Measurements from ENCODE around the gene LDLRAD3. TPM values are rescaled to one million over a fixed set of nuclear protein-coding genes. Genes with fewer than 3 reads are reported as not detected.

Gene LDLRAD3
- total and polyA plus RNA-seq, 8 donors = 2.5 to 6.8 (median 5.6) TPM

- 90 to 92% methylated on average over 8 of the region's 8 CpGs for WGBS, 2 donors
- no peaks in the 10 kb centered on the region for H3K36me3 ChIP-seq
- TF ChIP-seq CTCF (IDR thresholded peaks at IDR 0.05) = no peak
- no peaks in the 10 kb centered on the region for H3K4me1 ChIP-seq
- FAIRE-seq (no peak), DNase-seq (no peak), ATAC-seq (no peak)
- no peak overlapping the region for H3K27ac ChIP-seq
- H3K9me3 ChIP-seq = no peaks in the 10 kb centered on the region
- no peak overlapping the region for H3K4me3 ChIP-seq
- H3K27me3 ChIP-seq = no peaks in the 10 kb centered on the region
- intact Hi-C loops (cut with DNase I) = no loop called here
These were observed 268.0 kb downstream of the LDLRAD3 start for GRCh38 chr11:36211761-36212430.

GRCh38 chr11:36212564-36213392 is 268.9 kb downstream of the LDLRAD3 start:
- intact Hi-C loops (cut with DNase I) = no loop called here
- no peak for DNase-seq

GRCh38 chr11:36213393-36213840 is 269.6 kb downstream of the LDLRAD3 start:
- intact Hi-C loops (cut with DNase I) = no loop called here

More at GRCh38 chr11:36212564-36213392, 268.9 kb downstream of the LDLRAD3 start:
- Histone ChIP-seq H3K36me3 (no peaks in the 10 kb centered on the region), H3K9me3 (no peaks in the 10 kb centered on the region), H3K4me3 (no peak overlapping the region), H3K4me1 (no peaks in the 10 kb centered on the region), H3K27ac (no peak overlapping the region), H3K27me3 (no peaks in the 10 kb centered on the region)
- 85 to 89% methylated on average over 7 of the region's 7 CpGs for WGBS, 2 donors
- no peak for TF ChIP-seq CTCF (IDR thresholded peaks at IDR 0.05)
- no peak for ATAC-seq
- no peak for FAIRE-seq

GRCh38 chr11:36214480-36214879 is 270.6 kb downstream of the LDLRAD3 start:
- H3K4me1 ChIP-seq = no peaks in the 10 kb centered on the region
- H3K9me3 ChIP-seq = no peaks in the 10 kb centered on the region
- H3K27ac ChIP-seq = no peak overlapping the region
- H3K36me3 ChIP-seq = no peaks in the 10 kb centered on the region
- ATAC-seq (no peak), FAIRE-seq (no peak), DNase-seq (no peak)
- intact Hi-C loops (cut with DNase I) = no loop called here
- no peak for TF ChIP-seq CTCF (IDR thresholded peaks at IDR 0.05)
- WGBS, 2 donors = 68 to 73% methylated on average over 3 of the region's 3 CpGs
- no peak overlapping the region for H3K4me3 ChIP-seq
- H3K27me3 ChIP-seq = no peaks in the 10 kb centered on the region

More at GRCh38 chr11:36213393-36213840, 269.6 kb downstream of the LDLRAD3 start:
- ATAC-seq = no peak
- Histone ChIP-seq H3K27ac (no peak overlapping the region), H3K36me3 (no peaks in the 10 kb centered on the region), H3K4me3 (no peak overlapping the region), H3K4me1 (no peaks in the 10 kb centered on the region), H3K9me3 (no peaks in the 10 kb centered on the region), H3K27me3 (no peaks in the 10 kb centered on the region)
- DNase-seq = no peak
- WGBS, 2 donors = 93 to 95% methylated on average over 7 of the region's 7 CpGs
- no peak for TF ChIP-seq CTCF (IDR thresholded peaks at IDR 0.05)
- no peak for FAIRE-seq

All from pancreas (tissue), 10 donors.